GM12878 (cell line): Measurements from ENCODE around the gene SSUH2. TPM values are rescaled to one million over a fixed set of nuclear protein-coding genes. Genes with fewer than 3 reads are reported as not detected.

Experiments
- ATAC-seq: fragments of 200-7000 bp; cut with Tn5 transposase; 3 replicates; pipeline ENCODE4 v1.9.1; 2020; ENCODE audit warnings: mild to moderate bottlenecking, moderate library complexity
- BruUV-seq: library from RNA; stranded (reverse); fragments of 400-500 nt; replicated peaks from 2 replicates; lab custom pipeline; 2021; lab: Mats Ljungman, UMichigan
- CTCF ChIA-PET: fragments of 300-600 bp; sonication (Branson Sonifier 250); formaldehyde crosslinking; extraction: SDS; loops from one replicate; lab custom pipeline; 2021; ENCODE audit warnings: inconsistent platforms; lab: Yijun Ruan, JAX
- POLR2A ChIA-PET: fragments of 350-600 bp; formaldehyde crosslinking; extraction: SDS; loops from one replicate; lab custom pipeline; 2021; ENCODE audit warnings: inconsistent platforms; lab: Charles Lee
- RAD21 ChIA-PET: fragments of 300-600 bp; sonication (Branson Sonifier 250); formaldehyde crosslinking; loops from one replicate; lab custom pipeline; 2023; ENCODE audit warnings: antibody characterized with exemption; ENCODE audit not compliant: unreplicated experiment; lab: Charles Lee
- SMC1A ChIA-PET: fragments of 300-600 bp; sonication (Branson Sonifier 250); formaldehyde crosslinking; loops from one replicate; lab custom pipeline; 2023; ENCODE audit not compliant: unreplicated experiment, uncharacterized antibody; lab: Charles Lee
- DNase-seq: peaks from one replicate; pipeline ENCODE4 v3.0.0-alpha.2; 2011; ENCODE audit warnings: low read depth, low spot score
- FAIRE-seq: peaks from 3 replicates; lab custom pipeline; 2011; peaks lifted over from hg19 to GRCh38; lab: Jason Lieb, UNC
- H2AFZ ChIP-seq: 2 replicates; pipeline ENCODE4 v1.6.0; 2011; ENCODE audit warnings: low read depth, low read length, control low read depth; ENCODE audit not compliant: control insufficient read depth
- H3K27ac ChIP-seq: 2 replicates; pipeline ENCODE4 v1.5.1; 2011; ENCODE audit warnings: control low read depth; ENCODE audit not compliant: control insufficient read depth, insufficient read depth
- H3K27me3 ChIP-seq, 2 experiments: replicated peaks in 1 of 2; 2 replicates each; pipeline versions ENCODE4 v1.6.0 to v1.6.1; 2011; ENCODE audit warnings: low read length in 1 of 2; ENCODE audit not compliant: control insufficient read depth in 2 of 2, insufficient read depth in 2 of 2
- H3K36me3 ChIP-seq, 2 experiments: 2 replicates each; pipeline ENCODE4 v1.5.1; 2011; ENCODE audit warnings: low read length in 1 of 2; ENCODE audit not compliant: control insufficient read depth in 2 of 2, insufficient read depth in 2 of 2
- H3K4me1 ChIP-seq: 2 replicates; pipeline ENCODE4 v1.6.1; 2011; ENCODE audit warnings: mild to moderate bottlenecking, low read length, moderate library complexity, mixed read lengths; ENCODE audit not compliant: control insufficient read depth, insufficient read depth
- H3K4me2 ChIP-seq: 2 replicates; pipeline ENCODE4 v1.6.0; 2011; ENCODE audit warnings: control low read depth; ENCODE audit not compliant: control insufficient read depth, insufficient read depth
- H3K4me3 ChIP-seq: fragments of 200-600 bp; sonication (generic); 2 replicates; pipeline ENCODE4 v1.5.1; 2016
- H3K79me2 ChIP-seq: 2 replicates; pipeline ENCODE4 v1.6.0; 2011; ENCODE audit warnings: low read length; ENCODE audit not compliant: control insufficient read depth, insufficient read depth
- H3K9ac ChIP-seq: 2 replicates; pipeline ENCODE4 v1.8.0; 2011; ENCODE audit warnings: low read length, control low read depth, mixed read lengths; ENCODE audit not compliant: control insufficient read depth, insufficient read depth
- H3K9me3 ChIP-seq: replicated peaks from 3 replicates; pipeline ENCODE4 v1.5.1; 2011; ENCODE audit warnings: mild to moderate bottlenecking, low read length; ENCODE audit not compliant: control insufficient read depth, insufficient read depth
- H4K20me1 ChIP-seq: 2 replicates; pipeline ENCODE4 v1.6.0; 2011; ENCODE audit not compliant: control insufficient read depth, insufficient read depth
- CBX5 ChIP-seq: sonication (generic); IDR thresholded peaks from 2 replicates; pipeline ENCODE4 v1.6.1; 2016; ENCODE audit warnings: low read depth, moderate library complexity, mild to moderate bottlenecking, inconsistent platforms
- FOXK2 ChIP-seq: fragments of 450-650 bp; IDR thresholded peaks from 2 replicates; pipeline ENCODE4 v1.6.1; 2017; ENCODE audit warnings: mild to moderate bottlenecking, moderate library complexity
- IKZF2 ChIP-seq, 2 experiments: fragments of 450-650 bp; IDR thresholded peaks; 2 replicates each; pipeline ENCODE4 v1.6.1; 2017; ENCODE audit warnings: mild to moderate bottlenecking in 2 of 2, moderate library complexity in 2 of 2
- IRF3 ChIP-seq: fragments of 450-650 bp; IDR thresholded peaks from 2 replicates; pipeline ENCODE4 v1.6.1; 2014; ENCODE audit warnings: mild to moderate bottlenecking
- MTA3 ChIP-seq: IDR thresholded peaks from 2 replicates; pipeline ENCODE4 v1.6.1; 2012; ENCODE audit warnings: low read length, inconsistent platforms, borderline replicate concordance
- NFIC ChIP-seq: IDR thresholded peaks from 2 replicates; pipeline ENCODE4 v1.6.1; 2012; ENCODE audit warnings: low read depth, mild to moderate bottlenecking, inconsistent platforms, low read length, moderate library complexity
- NFYB ChIP-seq: IDR thresholded peaks from 2 replicates; pipeline ENCODE4 v1.6.1; 2011; ENCODE audit warnings: low read depth, mild to moderate bottlenecking, low read length, improper control_type of control experiment, moderate library complexity; ENCODE audit not compliant: insufficient read depth
- NKRF ChIP-seq: fragments of 450-650 bp; conservative IDR thresholded peaks from 2 replicates; pipeline ENCODE4 v1.6.1; 2017; ENCODE audit warnings: mild to moderate bottlenecking, moderate library complexity
- SMAD1 ChIP-seq: fragments of 450-650 bp; IDR thresholded peaks from 2 replicates; pipeline ENCODE4 v1.6.1; 2018; ENCODE audit warnings: mild to moderate bottlenecking, low read depth; ENCODE audit not compliant: partially characterized antibody
- SUZ12 ChIP-seq: fragments of 200-600 bp; sonication (generic); IDR thresholded peaks from one replicate; pipeline ENCODE4 v1.6.1; 2018; ENCODE audit warnings: antibody characterized with exemption, mild to moderate bottlenecking; ENCODE audit not compliant: unreplicated experiment
- USF2 ChIP-seq: IDR thresholded peaks from 2 replicates; pipeline ENCODE4 v1.6.1; 2011; ENCODE audit warnings: low read depth, low read length, improper control_type of control experiment, borderline replicate concordance
- WGBS: methylation state at CpG from one replicate; pipeline ENCODE4 v1.1.6; 2016; ENCODE audit warnings: low lambda C conversion rate; ENCODE audit not compliant: insufficient replicate concordance, insufficient coverage; ENCODE audit errors: missing lambda C conversion rate; 5-methylcytosine and 5-hydroxymethylcytosine counted together
- in situ Hi-C: fragments of 300-500 bp; cut with MboI; formaldehyde crosslinking; loops from 9 replicates; pipeline ENCODE4 v1.14.3; 2018; ENCODE audit warnings: mixed read lengths
- intact Hi-C: fragments of 100-400 bp; cut with micrococcal nuclease; formaldehyde crosslinking; loops from one replicate; pipeline ENCODE4 v1.14.2; 2022; ENCODE audit not compliant: unreplicated experiment
- polyA plus RNA-seq, 11 experiments: library from polyadenylated mRNA; depleted of rRNA in 4 of 11; unstranded in 6 of 11; stranded (reverse) in 5 of 11; fragments of >200 nt; fragmentation: Nextera tagmentation in 4 of 11; fragmentation: Illumina TruSeq in 1 of 11; extraction: Ambion mirVana in 4 of 11; extraction: Trizol in 1 of 11; gene quantifications; 1 replicate in 1 of 11; 2 replicates in 10 of 11; pipeline versions ENCODE4 v1.2.1 to v1.2.3, GENCODE V29; 2011 to 2016; ENCODE audit warnings: inconsistent platforms in 2 of 11, missing spikeins in 2 of 11, low read depth in 1 of 11
- total RNA-seq, 4 experiments: library from RNA; depleted of rRNA in 3 of 4; stranded (reverse); fragments of >200 nt in 3 of 4; fragmentation: Illumina TruSeq in 1 of 4; extraction: Trizol in 1 of 4; gene quantifications; 2 replicates each; pipeline versions ENCODE4 v1.2.1 to v1.2.3, GENCODE V29; 2013 to 2021
- TF ChIP-seq, protein P1 (sequence below): IDR thresholded peaks from 2 replicates; pipeline ENCODE4 v1.6.1; 2012; ENCODE audit warnings: improper control_type of control experiment, low read depth, low read length; ENCODE audit not compliant: insufficient replicate concordance

Gene SSUH2
- total and polyA plus RNA-seq, 10 of the 15 experiments (the other 5 are each of a cell fraction or from before 2014, with no cell fraction given), result 0.09 to 0.26 TPM; not detected in 8

DNA sequence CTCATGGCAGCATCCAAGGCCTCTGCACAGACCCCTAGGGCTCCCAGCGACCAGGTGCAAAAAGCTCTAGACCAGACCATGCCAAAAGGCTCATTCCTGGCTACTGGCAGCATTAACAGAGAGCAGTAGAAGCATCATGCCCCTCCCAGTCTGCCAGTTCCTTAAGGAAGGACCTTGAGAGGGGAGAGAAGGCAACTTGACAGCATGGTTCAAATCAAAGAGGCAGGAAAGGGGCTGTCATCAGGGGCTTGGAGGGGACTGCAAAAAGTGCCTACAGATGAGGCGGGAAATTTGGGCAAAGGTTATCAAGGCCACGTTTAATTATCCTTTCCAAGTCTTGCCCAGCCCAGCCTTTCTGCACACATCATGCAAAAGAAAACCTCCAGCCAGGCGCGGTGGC, 64.7 kb downstream of the SSUH2 start:
- POLR2A ChIA-PET, result interaction anchor here (1.0 kb wide), 1 partner anchor 79 kb away, joined by 3 read pairs; the partner anchor contains the start of gene LMCD1
- ATAC-seq (no peak), DNase-seq (no peak), FAIRE-seq (no peak)
- Histone ChIP-seq H3K4me3 (no peak overlapping the region), H3K27me3 (no peaks in the 10 kb centered on the region), H4K20me1 (no peaks in the 10 kb centered on the region), H3K9me3 (no peaks in the 10 kb centered on the region), H3K79me2 (no peaks in the 10 kb centered on the region), H3K4me1 (peaks cover 16% of the 10 kb centered on the region), H3K27ac (no peak overlapping the region), H2AFZ (no peak overlapping the region), H3K36me3 (no peaks in the 10 kb centered on the region), H3K9ac (no peak overlapping the region), H3K4me2 (no peak overlapping the region)
- intact Hi-C loops, result loop anchor here (2.0 kb wide), 1 partner anchor 75 kb away; no protein-coding TSS in a partner anchor
- 96% methylated on average over 5 of the region's 5 CpGs for WGBS
- RAD21 ChIA-PET, result interaction anchor here (0.7 to 1.3 kb wide), 3 partner anchors 11 to 78 kb away, joined by 3 to 4 read pairs (median 4); partner anchors contain the start of gene LMCD1
- no TSS peak for BruUV-seq
- CTCF ChIA-PET, result interaction anchor here (0.7 to 1.5 kb wide), 2 partner anchors 40 to 77 kb away, joined by 3 to 4 read pairs; no protein-coding TSS in a partner anchor
- in situ Hi-C loops, result no loop called here
- SMC1A ChIA-PET, result interaction anchor here (0.6 to 3.1 kb wide), 7 partner anchors 12 to 136 kb away, joined by 3 to 17 read pairs (median 3); partner anchors contain the start of gene LMCD1
- TF ChIP-seq NKRF (no peak), NFYB (no peak), USF2 (no peak), CBX5 (no peak), MTA3 (no peak), IRF3 (no peak), SUZ12 (no peak), FOXK2 (no peak), IKZF2 (IDR thresholded peaks at IDR 0.05) (no peak), SMAD1 (no peak), NFIC (no peak)
- TF ChIP-seq, protein P1, sequence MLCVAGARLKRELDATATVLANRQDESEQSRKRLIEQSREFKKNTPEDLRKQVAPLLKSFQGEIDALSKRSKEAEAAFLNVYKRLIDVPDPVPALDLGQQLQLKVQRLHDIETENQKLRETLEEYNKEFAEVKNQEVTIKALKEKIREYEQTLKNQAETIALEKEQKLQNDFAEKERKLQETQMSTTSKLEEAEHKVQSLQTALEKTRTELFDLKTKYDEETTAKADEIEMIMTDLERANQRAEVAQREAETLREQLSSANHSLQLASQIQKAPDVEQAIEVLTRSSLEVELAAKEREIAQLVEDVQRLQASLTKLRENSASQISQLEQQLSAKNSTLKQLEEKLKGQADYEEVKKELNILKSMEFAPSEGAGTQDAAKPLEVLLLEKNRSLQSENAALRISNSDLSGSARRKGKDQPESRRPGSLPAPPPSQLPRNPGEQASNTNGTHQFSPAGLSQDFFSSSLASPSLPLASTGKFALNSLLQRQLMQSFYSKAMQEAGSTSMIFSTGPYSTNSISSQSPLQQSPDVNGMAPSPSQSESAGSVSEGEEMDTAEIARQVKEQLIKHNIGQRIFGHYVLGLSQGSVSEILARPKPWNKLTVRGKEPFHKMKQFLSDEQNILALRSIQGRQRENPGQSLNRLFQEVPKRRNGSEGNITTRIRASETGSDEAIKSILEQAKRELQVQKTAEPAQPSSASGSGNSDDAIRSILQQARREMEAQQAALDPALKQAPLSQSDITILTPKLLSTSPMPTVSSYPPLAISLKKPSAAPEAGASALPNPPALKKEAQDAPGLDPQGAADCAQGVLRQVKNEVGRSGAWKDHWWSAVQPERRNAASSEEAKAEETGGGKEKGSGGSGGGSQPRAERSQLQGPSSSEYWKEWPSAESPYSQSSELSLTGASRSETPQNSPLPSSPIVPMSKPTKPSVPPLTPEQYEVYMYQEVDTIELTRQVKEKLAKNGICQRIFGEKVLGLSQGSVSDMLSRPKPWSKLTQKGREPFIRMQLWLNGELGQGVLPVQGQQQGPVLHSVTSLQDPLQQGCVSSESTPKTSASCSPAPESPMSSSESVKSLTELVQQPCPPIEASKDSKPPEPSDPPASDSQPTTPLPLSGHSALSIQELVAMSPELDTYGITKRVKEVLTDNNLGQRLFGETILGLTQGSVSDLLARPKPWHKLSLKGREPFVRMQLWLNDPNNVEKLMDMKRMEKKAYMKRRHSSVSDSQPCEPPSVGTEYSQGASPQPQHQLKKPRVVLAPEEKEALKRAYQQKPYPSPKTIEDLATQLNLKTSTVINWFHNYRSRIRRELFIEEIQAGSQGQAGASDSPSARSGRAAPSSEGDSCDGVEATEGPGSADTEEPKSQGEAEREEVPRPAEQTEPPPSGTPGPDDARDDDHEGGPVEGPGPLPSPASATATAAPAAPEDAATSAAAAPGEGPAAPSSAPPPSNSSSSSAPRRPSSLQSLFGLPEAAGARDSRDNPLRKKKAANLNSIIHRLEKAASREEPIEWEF, result no peak
